Fibroblast of skin of left quadriceps (primary cell): ENCODE data around the gene FBXL17.
A peak's percentile ranks its signal among the peaks of the same experiment; 100 is the strongest.

Source experiments
- DNase-seq, 2 experiments: peaks; one replicate each; pipeline ENCODE4 v3.0.0-alpha.2; 2013; ENCODE audit warnings: low read depth in 2 of 2

The FBXL17 gene

DNA sequence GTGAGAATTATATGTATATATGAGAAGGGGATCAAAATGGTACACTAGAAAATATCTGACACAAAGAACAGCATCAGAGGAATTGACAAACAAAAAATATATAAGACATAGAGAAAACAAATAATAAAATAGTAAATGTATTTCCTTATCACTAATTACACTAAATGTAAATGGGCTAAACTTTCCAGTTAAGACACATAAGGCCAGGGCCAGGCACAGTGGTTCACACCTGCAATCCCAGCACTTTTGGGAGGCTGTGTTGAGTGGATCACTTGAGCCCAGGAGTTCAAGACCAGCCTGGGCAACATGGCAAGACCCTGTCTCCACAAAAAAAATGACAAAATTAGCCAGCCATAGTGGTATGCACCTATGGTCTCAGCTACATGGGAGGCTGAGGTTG lies 8.5 kb downstream of the FBXL17 start:
- DNase-seq: no peak

DNA sequence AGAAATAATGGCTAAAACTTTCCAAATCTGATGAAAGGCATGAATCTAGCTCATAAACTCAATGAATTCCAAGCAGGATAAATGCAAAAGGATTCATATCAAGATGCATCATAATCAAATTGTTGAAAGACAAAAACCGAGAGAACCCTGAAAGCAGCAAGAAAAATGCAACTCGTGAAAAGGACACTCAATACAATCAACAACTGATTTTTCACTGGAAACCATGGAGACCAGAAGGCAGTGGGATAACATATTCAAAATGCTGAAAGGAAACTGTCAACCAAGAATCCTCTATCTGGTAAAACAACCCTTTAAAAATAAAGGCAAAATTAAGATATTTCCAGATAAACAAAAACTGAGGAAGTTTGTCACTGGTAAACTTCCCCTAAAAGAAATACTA lies 9.5 kb downstream of the FBXL17 start:
- no peak for DNase-seq

DNA sequence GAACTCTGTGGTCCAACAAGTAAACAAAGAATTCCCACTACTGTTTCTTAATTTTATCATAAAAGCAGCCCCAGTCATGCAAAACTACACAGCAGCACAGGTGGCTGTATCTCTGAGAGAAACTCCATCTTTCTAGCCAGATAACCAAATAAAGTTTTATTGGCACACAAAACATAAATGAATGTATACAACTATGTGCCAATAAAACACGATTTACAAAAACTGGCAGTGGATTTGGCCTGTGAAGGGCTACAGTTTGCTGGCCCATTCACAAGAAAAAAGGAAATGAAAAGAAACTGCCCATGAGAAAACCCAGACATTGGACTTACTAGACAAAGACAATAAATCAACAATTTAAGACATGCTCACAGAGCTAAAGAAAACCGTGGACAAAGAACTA lies 10.6 kb downstream of the FBXL17 start:
- DNase-seq: no peak

DNA sequence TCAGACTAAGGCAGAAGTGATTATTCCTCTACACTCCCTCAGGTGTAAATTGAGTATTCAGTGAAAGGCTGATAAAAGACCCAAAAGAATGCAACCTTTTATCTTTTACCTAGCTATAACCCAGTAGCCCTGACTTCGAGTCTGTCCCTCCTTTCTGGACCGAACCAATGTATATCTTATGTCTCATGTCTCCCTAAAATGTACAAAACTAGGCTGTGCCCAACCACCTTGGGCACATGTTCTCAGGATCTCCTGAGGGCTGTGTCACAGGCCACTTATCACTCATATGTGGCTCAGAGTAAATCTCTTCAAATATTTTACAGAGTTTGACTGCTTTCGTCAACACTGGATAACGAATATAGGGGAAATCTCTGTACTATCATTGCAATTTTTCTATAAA lies 12.7 kb downstream of the FBXL17 start:
- DNase-seq: no peak

DNA sequence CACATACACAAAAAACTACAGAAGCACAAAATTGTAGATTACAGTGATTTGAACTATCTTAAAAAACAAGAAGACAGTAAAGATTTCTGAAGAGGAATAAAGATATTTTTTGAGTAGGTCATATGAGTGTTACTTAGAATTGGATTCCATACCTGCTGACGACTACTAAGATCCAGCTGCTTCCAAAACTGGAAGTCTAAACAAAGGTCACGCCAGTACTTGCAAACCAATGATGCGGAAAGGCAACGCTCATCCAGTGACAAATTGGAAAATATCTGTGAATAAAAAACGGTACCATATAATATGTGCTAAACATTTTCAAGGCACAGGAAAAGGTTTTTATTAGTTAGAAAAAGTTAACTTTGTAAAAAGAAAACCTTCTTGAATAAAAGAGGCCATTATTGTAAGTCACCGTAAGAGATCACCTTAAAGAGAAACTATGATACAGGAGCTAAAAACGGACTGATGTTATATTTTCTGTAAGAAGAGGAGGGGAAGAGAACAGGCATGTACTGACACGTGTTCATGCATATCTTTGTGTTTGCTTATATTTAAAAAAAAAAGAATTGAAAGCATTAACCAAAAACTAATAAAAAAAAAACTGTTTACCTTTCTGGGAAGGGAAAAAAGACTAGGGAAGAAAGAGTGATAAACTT lies 14.1 kb downstream of the FBXL17 start:
- DNase-seq: no peak

DNA sequence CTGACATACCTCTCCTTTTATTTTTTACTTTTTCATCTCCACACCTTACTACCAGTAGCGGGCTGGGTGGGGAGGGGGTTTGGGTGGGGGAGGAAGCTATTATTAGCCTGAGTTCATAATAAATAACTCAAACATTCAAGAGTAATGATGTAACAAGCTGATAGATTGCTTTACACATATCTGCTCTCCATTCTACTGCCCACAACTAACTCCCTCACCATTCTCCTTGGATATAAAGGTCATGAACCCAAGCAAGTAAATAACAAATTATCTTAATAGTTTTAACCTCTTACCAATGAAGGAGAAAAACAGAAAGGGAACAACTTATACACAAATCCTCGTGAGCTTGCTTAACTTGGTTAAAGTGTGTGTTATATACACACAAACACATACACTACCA lies 15.4 kb downstream of the FBXL17 start:
- no peak for DNase-seq

DNA sequence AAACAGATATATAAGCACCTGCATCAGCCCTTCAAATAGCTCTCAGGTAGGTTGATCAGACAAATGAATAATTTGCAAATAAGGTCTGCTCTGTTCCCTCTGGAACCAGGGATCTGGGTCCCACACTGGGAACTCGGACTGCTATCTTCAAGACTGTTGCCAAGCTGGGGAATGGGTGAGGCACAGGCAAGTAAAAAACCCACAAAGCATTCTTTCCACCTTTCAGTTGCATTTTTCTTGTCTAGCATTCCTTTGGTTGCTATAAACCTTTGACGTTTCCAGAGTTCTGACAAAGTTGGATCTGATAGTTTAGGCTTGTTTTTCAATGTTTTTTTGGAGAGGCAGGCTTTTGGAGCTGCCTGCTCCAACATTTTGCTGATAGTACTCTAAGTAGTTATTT lies 20.1 kb downstream of the FBXL17 start:
- DNase-seq: no peak

DNA sequence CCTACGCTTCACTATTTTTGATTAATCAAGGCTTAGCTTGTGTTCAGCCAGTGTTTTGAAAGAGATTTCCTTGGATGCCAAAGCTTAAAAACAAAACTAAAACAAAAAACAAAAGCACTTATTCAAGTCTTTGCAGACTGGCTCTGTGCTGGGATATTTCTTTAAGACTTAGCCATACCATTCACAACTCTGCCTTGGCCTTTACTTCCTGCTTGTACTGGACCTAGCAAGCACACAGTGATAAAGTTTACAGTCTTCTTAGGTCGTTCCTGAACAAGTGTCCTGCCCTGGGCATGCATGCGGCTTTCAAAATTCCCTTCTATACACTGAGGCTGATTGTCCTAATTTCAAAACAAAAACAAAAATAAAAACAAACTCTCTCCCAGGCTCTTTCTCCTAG lies 20.7 kb downstream of the FBXL17 start:
- no peak for DNase-seq

DNA sequence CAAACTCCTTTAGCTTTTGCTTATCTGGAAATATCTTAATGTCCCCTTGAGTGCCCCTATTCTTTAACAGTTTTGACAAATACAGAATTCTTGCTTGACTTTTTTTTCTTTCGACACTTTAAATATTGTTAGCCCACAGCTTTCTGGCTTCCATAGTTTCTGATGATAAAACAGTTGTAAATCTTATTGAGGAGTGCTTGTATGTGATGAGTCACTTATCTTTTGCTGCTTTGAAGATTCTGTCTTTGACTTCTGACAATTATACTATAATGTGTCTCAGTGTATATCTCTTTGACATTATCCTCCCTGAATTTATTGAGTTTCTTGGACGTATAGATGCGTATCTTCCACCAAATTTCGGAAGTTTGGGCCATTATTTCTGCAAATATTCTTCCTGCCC lies 21.6 kb downstream of the FBXL17 start:
- no peak for DNase-seq

DNA sequence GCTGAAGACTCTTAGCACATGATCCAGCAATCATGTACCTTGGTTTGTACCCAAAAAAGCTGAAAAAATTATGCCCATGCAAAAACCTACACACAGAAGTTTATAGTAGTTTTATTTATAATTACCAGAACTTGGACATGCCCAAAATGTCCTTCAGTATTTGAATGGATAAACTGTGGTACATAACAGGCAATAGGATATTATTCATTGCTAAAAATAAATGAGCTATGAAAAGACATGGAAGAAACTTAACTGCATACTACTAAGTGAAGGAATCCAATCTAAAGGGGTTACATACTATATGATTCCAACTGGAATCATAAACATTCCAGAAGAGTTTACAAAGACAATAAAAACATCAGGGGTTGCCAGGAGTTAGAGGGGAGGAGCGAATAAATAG lies 25.6 kb downstream of the FBXL17 start:
- DNase-seq: no peak

DNA sequence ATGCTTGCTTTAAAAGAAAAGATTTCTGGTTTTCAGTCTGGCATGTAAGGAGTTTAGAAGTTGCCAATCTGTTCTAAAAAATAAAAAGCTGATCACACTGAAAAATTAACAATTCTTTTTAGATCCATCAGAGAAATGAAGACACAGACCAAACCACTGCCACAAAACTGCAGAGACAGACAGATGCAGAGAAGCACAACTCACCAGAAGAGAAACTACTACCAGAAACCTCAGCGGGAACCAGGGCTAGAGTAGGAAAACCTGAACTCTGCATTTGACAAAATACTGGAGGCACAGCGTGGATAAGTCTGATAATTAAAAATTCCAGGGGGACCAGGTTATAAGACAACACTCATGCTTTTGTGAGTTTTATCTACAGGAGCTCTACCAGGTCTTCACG lies 28.8 kb downstream of the FBXL17 start:
- no peak for DNase-seq

DNA sequence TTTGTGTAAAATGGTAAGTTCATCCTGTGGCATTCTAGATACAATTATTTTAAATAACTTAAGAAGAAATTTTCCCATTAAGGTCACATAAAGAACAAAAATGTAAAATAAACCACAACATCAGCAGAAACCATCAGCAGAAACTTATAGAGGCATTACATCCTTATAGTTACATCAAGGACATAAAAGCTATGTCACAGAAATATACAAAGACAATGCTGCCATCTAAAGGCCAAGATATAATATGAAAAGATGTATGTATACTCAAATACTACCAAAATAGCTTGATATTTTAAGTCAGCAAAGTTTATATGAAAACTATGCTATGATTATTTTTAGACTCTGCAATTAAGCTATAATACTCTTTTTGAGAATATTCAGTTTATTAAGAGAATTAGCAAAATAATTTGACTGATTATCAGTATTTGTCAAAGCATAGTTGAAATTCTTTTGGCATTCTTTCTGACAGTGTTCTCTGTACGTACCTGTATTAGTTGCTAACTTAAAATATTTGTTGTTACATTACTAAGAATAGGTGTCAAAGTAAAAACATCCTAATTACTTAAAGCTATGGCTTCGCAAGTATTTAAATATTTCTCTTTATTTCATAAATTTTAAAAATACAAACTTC lies 36.2 kb downstream of the FBXL17 start:
- peak; percentile 34 to 38 for DNase-seq

DNA sequence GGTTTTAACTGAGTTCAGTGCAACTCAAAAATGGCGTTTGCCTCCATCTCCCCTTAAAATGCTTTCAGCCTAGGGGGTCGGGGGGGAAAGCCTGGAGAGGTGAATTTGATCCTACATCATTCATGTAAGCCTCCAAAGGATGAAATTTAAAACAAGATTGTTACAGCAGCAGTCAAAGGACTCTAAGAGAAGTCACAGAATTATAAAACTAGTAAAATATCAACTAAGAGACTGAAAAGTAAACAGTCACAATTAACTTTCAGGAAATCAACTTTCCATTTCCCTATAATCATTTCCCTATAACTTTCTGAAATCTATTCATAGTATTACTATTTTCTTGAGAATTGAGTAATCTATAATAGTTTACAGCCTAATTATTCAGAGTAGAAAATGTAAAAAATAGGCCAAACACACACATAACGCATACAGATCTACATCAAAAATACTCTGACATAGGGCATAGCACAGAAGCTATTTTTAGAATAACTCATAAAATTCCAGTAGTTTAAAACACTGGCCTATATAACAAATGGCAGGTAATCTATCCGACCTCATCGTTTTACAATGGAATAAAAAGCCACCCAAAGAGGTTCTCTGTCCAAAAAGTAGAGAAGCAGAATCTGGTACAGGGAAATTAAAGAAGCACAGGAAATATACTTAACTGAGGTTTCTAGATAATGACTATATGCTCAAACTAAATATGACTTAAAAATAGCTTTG lies 37.6 kb downstream of the FBXL17 start:
- DNase-seq: no peak

DNA sequence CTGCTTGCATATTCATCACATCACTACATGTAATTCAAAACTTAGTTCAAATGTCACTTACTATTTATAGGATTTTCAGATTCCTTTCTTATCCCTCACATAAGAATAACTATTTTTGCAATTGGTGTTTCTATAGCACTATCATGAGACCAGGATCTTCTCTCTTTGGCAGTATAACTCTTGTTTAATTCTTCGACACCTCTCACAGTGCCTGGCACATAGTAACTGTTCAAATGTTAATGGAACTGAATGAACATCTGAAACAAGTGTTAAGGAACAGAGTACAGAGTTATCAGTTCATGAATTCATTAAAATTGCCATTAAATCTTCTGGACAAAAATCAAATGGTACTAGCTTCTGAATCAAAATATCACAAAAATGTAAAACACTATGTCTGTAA lies 40.0 kb downstream of the FBXL17 start:
- no peak for DNase-seq

DNA sequence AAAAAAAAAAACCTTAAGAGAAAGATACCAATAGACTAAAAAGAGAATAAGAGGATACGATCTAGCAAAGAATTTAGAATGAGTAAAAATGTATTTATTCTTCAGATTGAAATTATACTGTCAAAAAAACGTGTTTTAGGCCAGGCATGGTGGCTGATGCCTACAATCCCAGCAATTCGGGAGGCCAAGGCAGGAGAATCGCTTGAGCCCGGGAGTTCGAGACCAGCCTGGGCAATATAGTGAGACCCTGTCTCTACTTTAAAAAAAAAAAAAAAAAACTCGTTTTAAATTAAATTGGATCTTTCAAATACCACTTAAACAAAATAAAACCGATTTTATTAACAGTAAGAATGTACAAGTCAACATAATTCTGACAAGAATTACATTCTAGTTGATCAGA lies 41.8 kb downstream of the FBXL17 start:
- no peak for DNase-seq

DNA sequence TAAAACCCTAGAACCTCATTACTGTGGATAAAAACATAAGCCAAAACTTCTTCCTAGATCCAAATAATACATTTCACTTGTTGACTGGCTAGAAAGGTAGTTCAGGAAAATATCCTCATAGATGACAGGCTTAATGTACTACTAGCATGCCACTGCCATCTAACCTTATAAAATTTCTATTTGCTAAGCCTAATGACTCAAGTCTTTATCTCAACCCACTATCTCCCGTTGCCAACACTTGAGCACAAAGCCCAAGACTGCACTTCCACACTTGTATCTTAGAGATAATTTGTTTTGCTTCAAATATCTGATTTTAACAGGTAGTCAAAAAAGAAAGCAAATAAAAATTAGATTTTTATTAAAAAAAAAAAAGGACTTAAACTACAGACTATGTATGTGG lies 42.7 kb downstream of the FBXL17 start:
- no peak for DNase-seq

DNA sequence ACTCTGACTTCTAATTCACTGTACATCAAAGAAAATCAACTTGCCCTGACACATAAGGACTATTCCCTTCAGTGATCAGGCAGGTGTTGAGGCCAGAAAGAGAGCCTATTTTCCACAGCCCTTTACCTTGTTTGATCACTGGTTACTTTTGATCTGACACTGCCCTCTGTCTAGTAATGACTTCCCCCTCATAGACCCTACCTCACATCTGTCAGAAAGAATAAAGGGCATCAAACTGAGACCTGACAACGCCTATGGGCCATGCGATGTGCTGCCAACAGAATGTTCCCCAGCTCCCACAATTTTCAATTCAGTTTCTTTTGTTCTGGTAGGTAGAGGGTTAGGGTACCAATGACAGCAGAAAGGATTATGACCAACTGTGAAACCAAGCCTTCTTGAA lies 47.7 kb downstream of the FBXL17 start:
- no peak for DNase-seq

DNA sequence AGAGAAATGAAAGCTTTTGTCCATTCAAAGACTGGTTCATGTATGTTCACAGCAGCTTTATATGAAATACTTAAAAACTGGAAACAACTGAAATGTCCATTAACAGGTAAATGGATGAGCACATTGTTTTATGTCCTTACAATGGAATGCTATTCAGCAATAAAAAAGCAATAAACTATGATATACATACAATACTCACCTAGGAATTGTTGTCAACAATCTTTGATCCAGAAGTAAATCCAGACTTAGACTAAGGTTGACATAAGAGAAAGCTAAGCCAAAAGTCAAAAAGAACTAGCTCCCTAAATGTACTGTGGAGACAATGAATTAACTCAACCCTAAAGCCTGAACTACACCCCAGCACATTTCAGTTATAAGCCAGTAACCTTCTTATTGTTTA lies 54.9 kb downstream of the FBXL17 start:
- no peak for DNase-seq

DNA sequence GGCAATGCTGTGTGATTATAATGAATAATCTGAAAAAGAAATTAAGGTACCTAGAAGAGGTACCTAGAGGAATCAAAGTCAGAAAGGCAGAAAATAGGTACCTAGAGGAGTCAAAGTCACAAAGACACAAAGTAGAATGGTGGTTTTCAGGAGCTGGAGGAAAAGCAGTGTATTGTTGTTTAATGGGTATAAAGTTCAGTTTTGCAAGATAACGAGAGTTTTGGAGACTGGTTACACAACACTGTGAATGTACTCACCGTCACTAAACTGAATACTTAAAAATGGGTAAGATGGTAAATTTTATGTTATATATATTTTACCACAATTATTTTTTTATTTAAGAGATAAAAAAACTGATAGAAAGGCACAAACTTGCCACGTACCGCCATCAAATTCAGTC lies 57.0 kb downstream of the FBXL17 start:
- DNase-seq: no peak

DNA sequence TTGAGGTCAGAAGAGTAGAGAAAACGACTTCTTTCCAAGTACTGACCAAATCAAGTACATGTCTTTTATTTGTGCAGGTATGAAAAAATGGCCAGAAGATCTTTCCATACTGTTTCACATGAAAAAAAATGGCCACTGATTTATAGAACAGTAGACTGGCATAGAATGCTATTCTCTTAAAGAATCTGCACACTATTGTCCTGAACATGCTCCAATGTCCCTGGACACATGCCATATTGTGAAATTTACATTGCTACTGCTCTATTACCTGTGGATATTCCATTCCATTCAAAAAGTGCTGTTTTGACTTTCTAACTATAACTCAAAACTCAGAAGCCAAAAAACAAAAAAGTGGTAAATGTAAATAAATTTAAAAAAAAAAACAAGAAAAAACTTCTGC lies 60.6 kb downstream of the FBXL17 start:
- no peak for DNase-seq

DNA sequence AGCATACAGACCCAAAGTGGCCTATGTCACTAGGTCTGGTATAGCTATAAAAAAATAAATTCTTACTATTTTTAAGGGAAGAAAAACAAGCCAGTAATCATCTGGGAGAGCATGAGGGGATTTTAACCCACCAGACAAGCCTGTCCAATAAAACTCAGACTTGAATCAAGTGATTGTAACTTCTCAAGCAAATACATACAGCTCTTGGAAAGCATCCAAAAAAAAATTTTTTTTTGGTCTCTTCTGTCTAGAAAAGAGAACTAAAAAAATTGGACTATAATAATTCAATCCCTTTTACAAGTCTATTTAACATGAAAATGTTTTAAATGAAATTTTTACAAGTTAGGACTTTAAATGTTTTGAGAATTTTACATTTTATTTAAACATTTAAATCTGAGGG lies 61.7 kb downstream of the FBXL17 start:
- DNase-seq: no peak

DNA sequence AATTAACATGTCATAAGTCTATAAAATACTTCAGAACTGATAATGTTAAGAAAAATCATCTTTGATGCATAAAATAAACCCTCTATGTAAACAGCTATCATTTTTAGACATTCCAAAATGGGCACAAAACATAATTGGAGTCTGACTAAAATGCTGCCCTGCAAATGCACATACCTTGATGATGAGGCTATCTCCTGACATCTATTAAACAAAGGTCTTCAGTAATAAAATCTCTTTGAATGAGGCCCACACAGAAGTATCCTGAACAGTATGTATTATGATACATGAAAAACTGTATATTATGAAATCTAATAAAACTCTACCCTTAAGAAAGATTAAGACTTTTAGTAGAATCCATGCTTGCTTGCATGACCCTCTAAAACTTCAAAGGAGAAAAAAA lies 66.1 kb downstream of the FBXL17 start:
- DNase-seq: no peak

DNA sequence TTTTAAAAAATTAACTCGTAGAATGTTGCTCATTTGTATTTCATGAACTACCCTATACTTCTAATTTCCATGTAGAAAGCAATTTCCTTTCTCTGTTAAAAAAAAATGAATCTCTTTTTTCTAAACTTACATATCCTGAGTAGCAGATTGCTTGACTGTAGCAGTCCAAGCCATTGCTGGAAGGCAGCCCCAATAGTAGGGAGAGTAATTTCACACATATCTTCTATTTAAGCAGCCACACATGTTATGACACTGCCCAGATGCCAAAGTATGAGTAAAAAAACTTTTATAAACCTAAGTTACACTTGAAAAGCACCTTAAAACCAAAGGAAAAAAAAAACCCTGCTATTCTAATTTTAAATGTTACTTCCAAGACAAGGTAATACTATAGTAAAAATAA lies 69.6 kb downstream of the FBXL17 start:
- DNase-seq: no peak
